ENCODE measurements around the gene TFB2M. TPM values are rescaled to one million over a fixed set of nuclear protein-coding genes. Genes with fewer than 3 reads are reported as not detected.

TFB2M gene
- total RNA-seq, 2 experiments from 2014 or later = 15.0 to 17.5 TPM

Small RNA genes lying within 50 kb of the gene (small RNA-seq; reads per million reads assigned to genes)
- not detected for gene AL356583.2

Other genes starting within 250 kb of the TFB2M start
- 26.6 and 28.9 TPM in 2 replicates for gene SMYD3, start 59.0 kb downstream of the TFB2M start, total RNA-seq (2014; rRNA removed; shearing (Covaris generic))
- 32.5 and 34.5 TPM in 2 replicates for gene SMYD3, start 59.0 kb downstream of the TFB2M start, total RNA-seq (2022)
- 14.6 and 17.1 TPM in 2 replicates for gene CNST, start 195 bp upstream of the TFB2M start, total RNA-seq (2014; rRNA removed; shearing (Covaris generic))
- gene CNST, start 195 bp upstream of the TFB2M start, total RNA-seq (2022) = 25.1 and 27.2 TPM in 2 replicates
- 1.8 and 1.9 TPM in 2 replicates for gene SCCPDH, start 158.1 kb upstream of the TFB2M start, total RNA-seq (2014; rRNA removed; shearing (Covaris generic))
- 12.1 and 12.2 TPM in 2 replicates for gene SCCPDH, start 158.1 kb upstream of the TFB2M start, total RNA-seq (2022)

Measured in OCI-LY7 (cell line).